Measurements from ENCODE around the gene ZBTB40.

DNA sequence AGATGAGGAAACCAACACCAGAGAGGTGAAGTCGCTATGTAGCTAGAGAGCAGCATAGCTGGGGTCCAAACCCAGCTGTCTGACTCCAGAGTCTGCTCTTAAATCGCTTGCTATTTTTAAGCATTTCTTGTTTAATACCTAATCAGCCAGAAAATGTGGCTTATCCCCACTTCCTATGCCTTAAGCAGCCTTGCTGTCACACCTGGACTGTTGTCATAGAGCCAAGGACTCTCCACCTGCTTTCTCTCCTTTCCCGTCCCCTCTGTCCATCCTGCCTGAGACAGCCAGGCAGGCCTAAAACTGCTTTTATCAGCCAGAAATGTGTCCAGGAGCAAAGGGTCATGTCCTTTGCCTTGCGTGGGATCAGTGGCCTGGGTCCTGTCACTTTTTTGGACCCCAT is 83.3 kb downstream of the ZBTB40 start:
- TF ChIP-seq, protein P1, sequence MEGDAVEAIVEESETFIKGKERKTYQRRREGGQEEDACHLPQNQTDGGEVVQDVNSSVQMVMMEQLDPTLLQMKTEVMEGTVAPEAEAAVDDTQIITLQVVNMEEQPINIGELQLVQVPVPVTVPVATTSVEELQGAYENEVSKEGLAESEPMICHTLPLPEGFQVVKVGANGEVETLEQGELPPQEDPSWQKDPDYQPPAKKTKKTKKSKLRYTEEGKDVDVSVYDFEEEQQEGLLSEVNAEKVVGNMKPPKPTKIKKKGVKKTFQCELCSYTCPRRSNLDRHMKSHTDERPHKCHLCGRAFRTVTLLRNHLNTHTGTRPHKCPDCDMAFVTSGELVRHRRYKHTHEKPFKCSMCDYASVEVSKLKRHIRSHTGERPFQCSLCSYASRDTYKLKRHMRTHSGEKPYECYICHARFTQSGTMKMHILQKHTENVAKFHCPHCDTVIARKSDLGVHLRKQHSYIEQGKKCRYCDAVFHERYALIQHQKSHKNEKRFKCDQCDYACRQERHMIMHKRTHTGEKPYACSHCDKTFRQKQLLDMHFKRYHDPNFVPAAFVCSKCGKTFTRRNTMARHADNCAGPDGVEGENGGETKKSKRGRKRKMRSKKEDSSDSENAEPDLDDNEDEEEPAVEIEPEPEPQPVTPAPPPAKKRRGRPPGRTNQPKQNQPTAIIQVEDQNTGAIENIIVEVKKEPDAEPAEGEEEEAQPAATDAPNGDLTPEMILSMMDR (IDR thresholded peaks at IDR 0.05; ENCODE audit: poor library complexity) = no peak
- TF ChIP-seq EZH2phosphoT487 (IDR thresholded peaks at IDR 0.05; ENCODE audit: low read depth, severe bottlenecking, unreplicated experiment) (no peak), EZH2 (IDR thresholded peaks at IDR 0.05; ENCODE audit: borderline replicate concordance) (no peak)

Measured in hepatocyte (in vitro differentiated cells).